GM21526 (cell line): ENCODE data around the gene ANGPTL4.

Experiments used
- ATAC-seq: cut with Tn5 transposase; IDR thresholded peaks from one replicate; pipeline ENCODE4 v1.9.1; 2021; ENCODE audit warnings: moderate library complexity; ENCODE audit not compliant: unreplicated experiment, low FRiP score

The ANGPTL4 gene

DNA sequence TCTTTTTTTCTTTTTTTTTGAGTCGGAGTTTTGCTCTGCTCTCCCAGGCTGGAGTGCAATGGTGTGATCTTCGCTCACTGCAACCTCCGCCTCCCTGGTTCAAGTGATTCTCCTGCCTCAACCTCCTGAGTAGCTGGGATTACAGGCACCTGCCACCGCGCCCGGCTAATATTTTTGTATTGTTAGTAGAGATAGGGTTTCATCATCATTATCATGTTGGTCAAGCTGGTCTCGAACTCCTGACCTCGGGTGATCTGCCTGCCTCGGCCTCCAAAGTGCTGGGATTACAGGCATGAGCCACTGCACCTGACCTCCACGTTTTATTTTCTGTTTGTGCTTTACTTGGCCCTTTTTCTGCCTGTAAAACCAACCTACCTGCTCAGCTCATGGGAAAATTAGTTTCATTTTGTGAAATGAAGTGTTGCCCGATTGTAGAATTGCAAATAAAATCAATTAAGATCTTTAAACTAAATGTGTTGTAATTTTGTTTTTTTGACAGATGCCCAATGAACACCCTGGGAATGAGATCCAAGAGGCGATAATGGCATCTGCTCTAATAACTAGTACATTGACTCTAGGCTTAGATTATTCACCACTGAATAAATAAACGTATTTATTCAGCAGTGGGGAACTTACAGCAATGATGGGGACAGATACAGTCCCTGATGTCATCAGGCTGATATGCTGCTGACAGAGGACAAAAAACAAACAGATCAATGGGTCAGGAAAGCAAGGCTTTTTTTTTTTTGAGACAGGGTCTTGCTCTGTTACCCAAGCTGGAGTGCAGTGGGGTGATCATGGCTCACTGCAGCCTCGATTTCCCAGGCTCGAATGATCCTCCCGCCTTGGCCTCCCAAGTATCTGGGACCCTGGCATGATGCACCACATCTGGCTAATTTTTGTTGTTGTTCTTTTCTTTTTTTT, 24.0 kb downstream of the ANGPTL4 start:
- no peak for ATAC-seq

DNA sequence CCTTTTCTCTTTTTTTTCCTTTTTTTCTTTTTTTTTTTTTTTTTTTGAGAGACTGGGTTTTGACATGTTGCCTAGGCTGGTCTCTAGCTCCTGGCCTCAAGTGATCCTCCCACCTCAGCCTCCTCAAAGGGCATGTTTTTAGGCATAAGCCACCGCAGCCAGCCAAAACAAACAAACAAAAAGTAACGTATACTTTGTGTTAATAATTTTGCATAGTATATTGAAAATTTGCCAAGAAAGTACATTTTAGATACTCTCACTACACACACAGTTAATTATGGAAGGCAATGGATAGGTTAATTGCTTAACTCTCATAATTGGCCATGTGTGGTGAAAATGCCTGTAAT, 24.6 kb downstream of the ANGPTL4 start:
- no peak for ATAC-seq

DNA sequence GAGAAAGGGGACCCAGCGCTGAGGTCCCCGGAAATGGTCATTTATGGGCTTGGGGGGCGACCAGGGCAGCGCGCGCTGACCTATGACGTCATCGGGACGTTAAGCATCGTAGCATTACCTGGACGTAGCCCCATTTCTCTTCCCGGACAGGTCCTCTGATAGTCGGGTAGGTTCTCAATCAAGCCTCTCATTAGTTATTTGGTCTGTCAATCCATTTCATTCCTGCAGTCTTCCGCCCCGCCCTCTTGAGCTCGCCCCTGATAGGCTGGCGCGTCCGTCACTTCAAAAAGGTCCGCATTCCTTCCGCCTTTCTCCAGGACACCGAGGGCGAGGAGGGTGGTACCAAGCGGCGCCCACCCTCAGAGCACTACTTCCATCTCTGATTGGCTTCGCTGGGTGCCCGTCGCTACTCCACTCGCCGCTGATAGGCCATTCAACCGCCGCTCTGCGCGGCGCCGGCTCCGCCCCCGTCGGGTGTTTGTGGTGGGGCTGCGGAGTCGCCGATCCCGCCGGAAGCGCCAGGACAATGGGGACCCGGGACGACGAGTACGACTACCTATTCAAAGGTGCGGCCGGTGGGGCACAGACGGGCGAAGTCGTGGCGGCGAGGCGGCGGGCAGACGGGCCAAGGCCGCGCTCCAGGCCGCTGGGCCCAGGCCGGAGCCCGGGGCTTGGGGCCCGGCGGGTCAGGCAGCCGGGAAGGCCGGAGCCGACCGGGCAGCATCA, 26.1 kb downstream of the ANGPTL4 start, which contains the start of gene RAB11B:
Gene RAB11B, plus strand, starts transcription at position 470 of the 726 bp plus-strand sequence. Its CDS starts 57 bp downstream, at position 527.
- ATAC-seq: peak; percentile 88

DNA sequence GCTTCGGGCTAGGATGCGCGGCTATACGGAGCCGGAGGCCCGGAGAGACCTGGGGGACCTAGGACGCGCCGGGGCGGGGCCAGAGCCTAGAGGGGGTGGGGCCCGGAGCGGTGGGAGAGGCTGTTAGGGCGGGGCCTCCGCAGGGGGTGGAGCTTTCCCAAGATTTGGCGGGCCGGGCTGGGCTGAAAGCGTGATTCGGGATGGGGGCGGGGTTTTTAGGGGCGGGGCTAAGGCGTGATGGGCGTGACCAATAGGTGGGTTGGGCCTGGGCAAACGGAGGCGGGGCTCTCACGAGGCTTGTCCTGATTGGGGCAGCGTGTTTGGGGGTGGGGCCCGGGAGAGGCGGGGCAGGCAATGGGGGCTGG, 26.6 kb downstream of the ANGPTL4 start:
- ATAC-seq: peak; percentile 19

DNA sequence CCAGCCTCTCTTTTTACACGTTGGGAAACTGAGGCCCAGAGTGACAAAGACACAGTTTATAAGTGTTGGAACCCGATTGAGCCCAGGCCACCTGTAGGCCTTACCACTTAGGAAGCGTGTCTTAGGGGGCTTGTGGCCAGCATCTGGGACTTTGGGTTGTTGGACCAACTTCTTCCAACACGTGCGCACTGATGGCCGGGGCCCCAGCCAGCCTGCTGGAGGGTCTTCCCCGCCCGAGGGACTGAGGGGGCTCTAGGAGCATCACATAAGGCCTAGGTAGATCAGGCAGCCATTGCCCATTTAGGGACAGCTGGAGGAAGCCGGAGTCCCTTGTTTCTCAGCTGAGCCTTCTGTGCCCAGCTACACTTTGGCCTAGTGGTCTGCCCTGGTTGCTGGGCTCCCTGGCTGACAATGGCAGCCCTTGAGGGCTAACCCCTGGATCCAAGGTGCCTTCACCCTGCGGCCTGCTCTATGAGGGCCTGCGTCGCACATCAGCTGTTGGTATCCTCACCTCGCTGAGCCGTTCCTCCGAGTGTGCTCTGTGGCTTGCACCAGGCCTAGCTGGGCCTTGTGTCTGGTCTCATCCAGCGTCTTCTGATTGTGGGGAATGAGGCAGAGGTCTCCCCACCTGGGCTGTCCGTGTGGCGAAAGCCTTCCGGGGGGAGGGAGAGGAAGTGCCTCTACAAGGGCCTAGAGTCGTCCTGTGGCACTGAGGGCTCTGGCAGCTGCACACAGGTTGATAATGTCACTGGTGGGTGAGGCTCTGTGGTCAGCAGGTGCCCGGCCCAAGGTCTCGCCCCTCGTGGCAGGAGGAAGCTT, 27.5 kb downstream of the ANGPTL4 start:
- no peak for ATAC-seq

DNA sequence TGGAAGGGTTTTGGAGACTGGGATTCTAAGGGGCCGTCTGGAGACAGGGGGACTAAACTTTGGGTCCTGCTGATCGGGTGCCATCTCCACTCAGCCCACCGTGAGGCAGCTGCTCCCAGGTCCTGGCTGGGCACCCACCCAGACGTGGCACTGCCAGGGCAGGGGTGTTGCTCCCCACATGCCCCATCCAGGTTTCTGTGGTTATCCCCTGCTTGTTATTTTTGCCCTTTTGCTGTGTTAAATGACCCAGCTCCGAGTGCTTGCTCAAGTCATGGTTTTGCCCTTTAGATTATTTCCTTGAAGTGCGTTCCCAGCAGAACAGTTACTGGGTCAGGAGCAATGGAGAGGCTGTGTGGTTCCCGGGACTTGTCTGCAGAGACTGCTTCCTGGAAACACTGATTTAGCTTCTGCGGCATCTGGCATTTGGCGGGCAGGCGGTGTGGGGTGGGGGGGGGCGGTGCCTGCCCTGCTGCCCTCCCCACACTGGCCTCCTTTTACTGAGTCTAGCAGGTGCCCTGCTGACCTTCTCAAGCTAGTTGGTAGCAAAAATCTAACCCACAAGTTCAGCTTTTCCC, 28.1 kb downstream of the ANGPTL4 start:
- ATAC-seq: no peak

DNA sequence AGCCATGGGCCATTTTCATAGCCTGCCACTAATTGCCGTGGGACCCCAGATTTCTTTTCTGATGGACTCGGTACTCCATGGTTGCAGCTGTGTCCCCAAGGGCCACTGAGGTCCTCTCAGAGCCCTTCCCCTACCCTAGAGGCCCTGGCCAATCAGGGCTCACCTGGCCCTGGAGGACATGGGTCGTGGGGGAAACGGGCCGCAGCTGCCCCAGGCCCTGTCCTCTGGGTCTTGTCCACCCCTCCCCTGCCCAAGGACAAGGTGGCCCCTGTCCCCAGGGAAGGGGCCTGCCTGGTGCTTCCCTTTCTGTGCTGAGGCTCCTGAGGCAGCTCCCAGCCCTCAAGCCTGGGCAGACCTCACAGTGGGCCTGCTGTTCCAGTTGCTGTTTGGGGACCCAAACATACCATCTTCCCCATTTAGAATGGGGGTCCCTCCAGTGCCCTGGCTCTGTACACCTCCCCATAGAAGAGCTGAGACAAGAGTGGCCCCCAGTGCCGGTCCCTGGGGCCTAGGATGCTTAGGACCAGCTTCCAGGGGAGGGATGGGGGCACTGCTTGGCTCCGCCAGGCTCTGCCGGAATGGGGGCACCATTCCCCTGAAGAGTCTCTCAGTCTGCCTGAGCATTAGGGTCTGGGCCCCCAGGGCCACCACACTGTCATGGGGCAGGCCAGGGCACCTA, 29.4 kb downstream of the ANGPTL4 start:
- ATAC-seq: no peak

DNA sequence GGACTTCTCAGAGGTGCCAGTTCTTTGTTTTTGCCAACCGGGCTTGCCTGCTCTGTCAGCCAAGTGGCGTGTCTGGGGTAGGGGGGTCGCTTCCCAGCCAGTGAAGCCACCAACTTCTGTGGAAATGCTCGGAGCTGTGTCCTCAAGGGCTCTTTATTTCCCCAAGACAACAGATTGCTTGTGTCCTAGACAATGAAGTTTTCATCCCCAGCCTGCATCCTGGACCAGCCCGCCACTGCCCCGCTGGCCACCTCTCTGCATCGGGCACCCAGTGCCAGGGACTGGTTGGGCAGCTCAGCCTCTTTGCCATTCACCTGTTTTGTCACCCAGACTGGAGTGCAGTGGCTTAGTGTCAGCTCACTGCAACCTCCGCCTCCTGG, 29.9 kb downstream of the ANGPTL4 start:
- ATAC-seq: no peak

DNA sequence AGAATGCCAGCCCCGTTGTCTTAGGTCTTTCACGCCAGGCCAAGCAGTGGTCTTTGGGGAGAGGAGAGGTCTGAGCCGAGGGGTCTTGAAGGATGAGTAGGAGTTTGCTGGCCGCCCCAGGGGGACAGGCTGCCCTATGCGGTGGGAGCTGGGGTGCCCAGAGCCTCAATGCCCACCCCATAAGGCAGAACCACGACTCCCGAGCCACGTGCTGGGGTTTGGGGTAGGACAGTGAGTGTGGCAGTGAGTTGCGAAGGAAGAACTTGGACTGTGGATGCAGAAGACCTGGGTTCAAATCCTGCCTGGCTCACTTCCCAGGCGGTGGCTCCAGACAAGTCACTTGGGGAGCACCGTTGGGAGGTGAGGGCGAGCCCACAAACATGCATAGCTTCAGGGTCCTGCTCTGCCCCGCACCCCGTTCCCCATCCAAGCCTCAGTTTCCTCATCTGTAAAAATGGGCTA, 31.7 kb downstream of the ANGPTL4 start:
- no peak for ATAC-seq

DNA sequence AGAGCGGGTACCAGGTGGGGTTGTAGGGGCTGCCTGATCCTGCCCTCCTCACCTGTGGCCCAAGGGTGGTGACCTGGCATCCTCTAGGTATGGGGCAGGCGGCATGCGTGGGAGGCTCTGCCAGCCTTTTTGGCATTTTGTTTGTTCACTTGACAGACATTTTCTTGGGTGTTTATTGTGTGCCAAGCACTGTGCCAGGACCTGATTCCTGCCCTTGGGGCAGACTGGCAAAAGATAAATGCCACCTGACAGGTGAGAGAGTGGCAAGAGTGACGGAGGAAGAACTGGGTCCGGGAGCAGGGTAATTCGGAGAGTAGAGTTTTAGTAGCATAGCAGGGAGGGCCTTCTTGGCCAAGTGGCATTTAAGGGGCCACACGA, 32.2 kb downstream of the ANGPTL4 start:
- ATAC-seq: no peak

DNA sequence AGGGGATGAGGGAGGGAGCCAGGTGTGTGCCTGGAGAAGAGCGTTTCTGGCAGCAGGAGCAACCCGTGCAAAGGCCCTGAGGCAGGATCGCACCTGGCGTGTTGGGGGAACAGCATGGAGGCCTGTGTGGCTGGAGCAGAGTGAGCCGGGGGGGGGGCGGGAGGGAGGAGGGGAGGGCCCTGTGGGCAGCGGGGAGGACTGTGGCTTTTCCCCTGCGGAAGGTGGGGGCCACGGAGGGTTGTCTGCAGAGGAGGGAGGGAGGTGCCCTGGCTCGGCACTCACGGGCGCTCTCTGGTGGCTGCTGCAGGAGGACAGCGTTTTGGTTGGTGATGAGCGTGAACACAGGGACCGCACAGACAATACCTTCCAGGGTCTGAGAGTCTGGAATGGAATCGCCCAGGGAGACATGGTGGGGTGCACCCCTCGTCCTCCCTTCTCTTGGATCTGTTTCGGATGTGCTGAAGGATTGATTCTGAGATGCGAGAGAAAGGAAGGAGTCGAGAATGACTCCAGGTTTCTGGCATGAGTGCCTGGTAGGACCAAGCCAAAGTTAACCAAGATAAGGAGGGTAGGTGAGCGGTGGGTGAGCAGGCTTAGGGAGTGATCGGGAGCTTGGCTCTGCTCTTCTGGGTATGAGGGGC, 32.7 kb downstream of the ANGPTL4 start:
- ATAC-seq: no peak

DNA sequence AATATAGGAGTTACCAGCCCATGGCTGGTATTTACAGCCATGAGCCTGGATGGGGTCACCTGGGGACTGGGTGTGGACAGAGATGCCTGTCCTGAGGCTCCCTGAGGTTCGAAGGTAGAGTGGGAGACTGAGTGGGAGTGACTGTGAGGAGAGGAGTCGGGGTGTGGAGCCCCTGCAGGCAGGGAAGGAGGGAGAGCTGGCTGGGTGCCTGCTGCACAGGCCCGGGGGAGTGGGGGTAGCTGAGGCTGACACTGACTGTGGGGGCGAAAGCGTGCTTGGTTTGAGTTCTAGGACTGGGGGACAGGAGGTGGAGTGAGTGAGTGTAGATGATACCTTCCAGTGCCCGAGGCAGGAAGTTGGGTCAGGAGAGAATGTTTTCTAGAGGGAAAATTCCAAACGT, 33.3 kb downstream of the ANGPTL4 start:
- ATAC-seq: no peak

DNA sequence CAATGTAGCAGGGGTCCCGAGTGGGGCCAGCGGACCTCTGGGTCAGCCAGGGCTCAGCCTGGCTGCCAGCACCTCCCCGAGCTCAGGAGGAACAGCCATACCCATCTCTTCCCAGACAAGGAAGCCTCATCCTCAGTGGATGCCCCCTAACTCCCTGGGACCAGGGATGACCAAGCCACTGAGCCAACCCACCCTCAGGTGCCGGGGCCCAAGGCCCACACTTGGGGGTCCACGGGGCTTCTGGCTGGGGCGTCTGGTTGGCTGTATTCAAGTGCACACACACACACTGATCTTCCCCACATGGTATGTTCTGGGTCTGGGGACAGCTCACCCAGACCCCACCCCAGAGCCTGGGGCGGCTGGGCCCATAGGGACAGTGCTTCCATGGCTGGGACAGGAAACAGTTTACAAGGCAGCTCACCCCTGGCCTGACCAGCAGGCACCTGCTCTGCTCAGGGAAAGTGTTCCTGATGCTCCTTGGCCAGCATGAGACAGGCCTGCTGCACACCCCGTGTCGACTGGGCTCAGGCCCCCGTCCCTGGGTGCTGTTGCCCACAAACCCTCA, 33.9 kb downstream of the ANGPTL4 start:
- ATAC-seq: no peak

DNA sequence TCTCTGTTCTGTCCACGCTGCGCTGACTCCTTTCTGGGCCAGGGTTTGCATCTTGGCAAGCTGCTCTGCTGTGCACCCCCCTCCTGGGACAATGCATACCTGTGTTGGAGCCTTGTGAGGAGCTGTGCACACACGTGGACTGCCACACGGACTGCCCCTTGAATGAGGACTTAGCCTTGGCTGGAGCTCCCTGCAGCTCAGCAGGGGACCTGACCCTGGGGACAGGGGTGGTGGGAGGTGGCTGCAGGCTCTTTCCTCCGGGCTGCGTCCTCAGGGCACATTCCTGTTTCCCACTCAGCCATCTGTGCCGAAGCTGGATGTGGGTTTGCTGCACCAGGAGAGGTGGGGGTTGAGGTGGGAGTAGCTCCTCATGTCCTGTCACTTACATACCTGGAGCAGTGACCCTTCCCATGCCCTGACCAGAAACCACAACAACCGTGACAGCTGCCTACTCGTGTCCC, 34.4 kb downstream of the ANGPTL4 start:
- no peak for ATAC-seq

DNA sequence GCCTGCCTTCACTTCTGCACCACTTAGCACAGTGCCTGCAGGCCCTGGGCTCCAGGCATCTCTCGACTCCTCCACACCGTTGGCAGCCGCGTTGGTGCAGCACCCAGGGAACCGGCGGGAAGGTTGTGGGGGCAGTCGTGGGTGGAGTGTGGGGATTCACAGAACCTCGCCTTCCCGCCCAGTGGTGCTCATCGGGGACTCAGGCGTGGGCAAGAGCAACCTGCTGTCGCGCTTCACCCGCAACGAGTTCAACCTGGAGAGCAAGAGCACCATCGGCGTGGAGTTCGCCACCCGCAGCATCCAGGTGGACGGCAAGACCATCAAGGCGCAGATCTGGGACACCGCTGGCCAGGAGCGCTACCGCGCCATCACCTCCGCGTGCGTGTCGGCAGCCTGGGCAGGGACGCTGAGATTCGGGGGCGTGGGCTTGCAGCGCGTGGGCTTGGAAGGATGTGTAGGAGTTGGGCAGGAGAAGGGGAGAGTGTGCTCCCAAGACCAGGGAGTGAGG, 35.8 kb downstream of the ANGPTL4 start:
- ATAC-seq: no peak

DNA sequence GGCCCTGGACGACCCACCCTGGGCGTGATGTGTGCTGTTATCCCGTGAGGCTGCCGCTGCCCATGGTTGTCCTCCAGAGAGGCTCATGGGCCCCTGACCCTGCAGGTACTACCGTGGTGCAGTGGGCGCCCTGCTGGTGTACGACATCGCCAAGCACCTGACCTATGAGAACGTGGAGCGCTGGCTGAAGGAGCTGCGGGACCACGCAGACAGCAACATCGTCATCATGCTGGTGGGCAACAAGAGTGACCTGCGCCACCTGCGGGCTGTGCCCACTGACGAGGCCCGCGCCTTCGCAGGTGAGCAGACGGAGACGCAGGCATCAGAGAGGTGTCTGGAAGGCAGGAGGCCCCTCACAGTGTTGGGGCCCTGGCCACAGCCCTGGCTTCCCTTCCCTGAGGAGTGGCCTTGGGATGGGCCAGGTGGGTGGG, 38.0 kb downstream of the ANGPTL4 start:
- no peak for ATAC-seq

DNA sequence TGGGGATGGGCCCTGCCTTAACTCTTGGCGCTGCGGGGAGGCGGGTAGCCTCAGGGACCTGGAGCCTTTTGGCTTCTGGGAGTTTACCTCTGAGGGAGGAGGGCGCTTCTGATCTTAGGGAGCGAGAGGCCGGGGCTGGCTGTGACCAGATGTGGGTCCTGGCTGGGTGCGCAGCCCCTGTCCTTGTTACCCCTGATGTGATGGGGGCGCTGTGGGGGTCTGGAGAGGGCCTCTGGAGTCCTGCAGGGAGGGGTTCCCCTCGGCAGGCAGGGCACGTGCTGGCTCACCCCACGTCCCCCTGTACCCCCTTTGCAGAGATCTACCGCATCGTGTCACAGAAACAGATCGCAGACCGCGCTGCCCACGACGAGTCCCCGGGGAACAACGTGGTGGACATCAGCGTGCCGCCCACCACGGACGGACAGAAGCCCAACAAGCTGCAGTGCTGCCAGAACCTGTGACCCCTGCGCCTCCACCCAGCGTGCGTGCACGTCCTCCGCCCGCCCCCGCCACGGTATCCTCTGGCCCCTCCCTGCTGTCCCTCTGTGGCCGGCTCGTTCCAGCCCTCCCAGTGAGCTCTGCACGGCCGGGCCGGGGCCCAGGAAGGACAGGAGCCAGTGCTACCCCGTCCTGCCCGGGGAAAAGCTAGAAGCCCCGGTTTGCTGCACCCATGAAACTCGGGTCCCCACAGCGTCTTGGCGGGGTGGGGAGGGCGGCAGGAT, 39.3 kb downstream of the ANGPTL4 start:
- no peak for ATAC-seq

DNA sequence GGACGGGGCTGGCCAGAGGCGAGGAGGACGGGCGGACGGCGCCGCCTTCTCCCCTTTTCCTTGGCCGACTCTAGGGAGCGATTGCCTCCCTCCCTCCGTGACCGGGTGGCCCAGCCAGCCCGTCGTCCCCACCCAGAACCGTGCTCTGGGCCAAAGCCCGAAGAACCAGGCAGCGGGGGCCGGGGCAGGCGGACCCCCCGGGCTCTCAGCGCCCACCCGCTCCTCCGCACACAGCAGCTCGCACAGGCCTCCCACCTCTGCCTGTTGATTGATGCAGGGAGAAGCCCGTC, 39.8 kb downstream of the ANGPTL4 start:
- ATAC-seq: no peak
